Endothelial cell of umbilical vein (primary cell): Measurements from ENCODE around the gene PLAC1. TPM values are rescaled to one million over a fixed set of nuclear protein-coding genes. Genes with fewer than 3 reads are reported as not detected.

Experiments used
- BruUV-seq: library from RNA; stranded (reverse); fragments of 400-500 nt; replicated peaks from 2 replicates; lab custom pipeline; 2021; lab: Mats Ljungman, UMichigan
- CTCF ChIA-PET: fragments of 300-600, 350-600 bp; sonication (Branson Sonifier 250); formaldehyde crosslinking; loops from one replicate; lab custom pipeline; 2021; ENCODE audit warnings: antibody characterized with exemption, inconsistent platforms; lab: Charles Lee
- POLR2A ChIA-PET: fragments of 300-600, 350-600 bp; sonication (Branson Sonifier 250); formaldehyde crosslinking; loops from one replicate; lab custom pipeline; 2021; ENCODE audit warnings: antibody characterized with exemption, inconsistent platforms; lab: Charles Lee
- DNase-seq: peaks from one replicate; pipeline ENCODE4 v3.0.0-alpha.2; 2011; ENCODE audit warnings: low read depth, low spot score
- FAIRE-seq: peaks from 2 replicates; lab custom pipeline; 2011; peaks lifted over from hg19 to GRCh38; lab: Jason Lieb, UNC
- H2AFZ ChIP-seq: 2 replicates; pipeline ENCODE4 v1.6.0; 2012; ENCODE audit warnings: low read depth, low read length, control low read depth, inconsistent platforms
- H3K27ac ChIP-seq: 2 replicates; pipeline ENCODE4 v1.5.1; 2011; ENCODE audit warnings: low read depth, mild to moderate bottlenecking, control low read depth, low read length, moderate library complexity; ENCODE audit not compliant: insufficient read depth
- H3K27me3 ChIP-seq, 2 experiments: 2 replicates each; pipeline versions ENCODE4 v1.6.0 to v1.6.1; 2011; ENCODE audit warnings: low read length in 2 of 2, mixed read lengths in 1 of 2; ENCODE audit not compliant: control insufficient read depth in 2 of 2, insufficient read depth in 2 of 2
- H3K36me3 ChIP-seq, 2 experiments: 2 replicates in 1 of 2; 3 replicates in 1 of 2; pipeline ENCODE4 v1.5.1; 2011; ENCODE audit warnings: low read length in 2 of 2, mild to moderate bottlenecking in 1 of 2, moderate library complexity in 1 of 2; ENCODE audit not compliant: control insufficient read depth in 2 of 2, insufficient read depth in 2 of 2; ENCODE audit errors: extremely low read depth in 1 of 2
- H3K4me1 ChIP-seq: 3 replicates; pipeline ENCODE4 v1.5.1; 2011; ENCODE audit warnings: mild to moderate bottlenecking, low read length; ENCODE audit not compliant: control insufficient read depth, insufficient read depth; ENCODE audit errors: extremely low read depth
- H3K4me2 ChIP-seq: 2 replicates; pipeline ENCODE4 v1.6.1; 2011; ENCODE audit warnings: low read length, control low read depth, mixed read lengths; ENCODE audit not compliant: insufficient read depth
- H3K4me3 ChIP-seq, 3 experiments: fragments of 200-600 bp in 1 of 3; sonication (generic), shearing (Covaris generic) in 1 of 3; replicated peaks in 1 of 3; 2 replicates each; pipeline ENCODE4 v1.5.1; 2011 to 2016; ENCODE audit warnings: control low read depth in 3 of 3, low read length in 3 of 3, mild to moderate bottlenecking in 2 of 3, inconsistent platforms in 1 of 3, low read depth in 1 of 3, moderate library complexity in 1 of 3; ENCODE audit not compliant: insufficient read depth in 1 of 3
- H3K79me2 ChIP-seq: 2 replicates; pipeline ENCODE4 v1.6.0; 2012; ENCODE audit warnings: low read length, inconsistent platforms; ENCODE audit not compliant: control insufficient read depth, insufficient read depth
- H3K9ac ChIP-seq: replicated peaks from 2 replicates; pipeline ENCODE3; 2011; ENCODE audit warnings: low read length, control low read depth; ENCODE audit not compliant: insufficient read depth; ENCODE audit errors: extremely low read depth
- H3K9me1 ChIP-seq: replicated peaks from 3 replicates; pipeline ENCODE4 v1.6.0; 2011; ENCODE audit warnings: mild to moderate bottlenecking, low read length; ENCODE audit not compliant: control insufficient read depth, insufficient read depth; ENCODE audit errors: extremely low read depth
- H3K9me3 ChIP-seq: replicated peaks from 2 replicates; pipeline ENCODE4 v1.5.1; 2012; ENCODE audit warnings: low read length, inconsistent platforms; ENCODE audit not compliant: control insufficient read depth, insufficient read depth
- H4K20me1 ChIP-seq: replicated peaks from 2 replicates; pipeline ENCODE3; 2011; ENCODE audit warnings: mild to moderate bottlenecking, low read length; ENCODE audit not compliant: control insufficient read depth, insufficient read depth; ENCODE audit errors: extremely low read depth
- EZH2 ChIP-seq: IDR thresholded peaks from 2 replicates; pipeline ENCODE4 v1.6.1; 2012; ENCODE audit warnings: borderline replicate concordance, low read depth, mild to moderate bottlenecking, moderate library complexity, low read length, inconsistent platforms; ENCODE audit not compliant: severe bottlenecking
- FOS ChIP-seq: IDR thresholded peaks from 2 replicates; pipeline ENCODE4 v1.6.1; 2011; ENCODE audit warnings: mild to moderate bottlenecking, low read length, moderate library complexity, borderline replicate concordance; ENCODE audit not compliant: insufficient read depth
- GATA2 ChIP-seq: IDR thresholded peaks from 2 replicates; pipeline ENCODE4 v1.7.0; 2011; ENCODE audit warnings: low read depth, mild to moderate bottlenecking, moderate library complexity, mixed read lengths, low read length; ENCODE audit not compliant: insufficient read length, insufficient read depth
- JUN ChIP-seq: IDR thresholded peaks from 2 replicates; pipeline ENCODE4 v1.6.1; 2011; ENCODE audit warnings: borderline replicate concordance, low read depth; ENCODE audit not compliant: insufficient read length, insufficient read depth
- POLR2A ChIP-seq: IDR thresholded peaks from 2 replicates; pipeline ENCODE4 v1.6.1; 2012; ENCODE audit warnings: low read depth, mild to moderate bottlenecking, control low read depth, low read length
- POLR2AphosphoS5 ChIP-seq: IDR thresholded peaks from 2 replicates; pipeline ENCODE4 v1.6.1; 2012; ENCODE audit warnings: low read depth, mild to moderate bottlenecking, control low read depth, low read length, moderate library complexity; ENCODE audit not compliant: insufficient read depth
- dilution Hi-C: fragments of 300-500 bp; cut with MboI; formaldehyde crosslinking; loops from one replicate; pipeline ENCODE4 v1.15.0; 2019; ENCODE audit warnings: low sequenced_read_pairs; ENCODE audit not compliant: extremely low pct_ligation_motif_present
- intact Hi-C: fragments of 100-400 bp; cut with micrococcal nuclease; formaldehyde crosslinking; loops from one replicate; pipeline ENCODE4 v1.10.0; 2022
- polyA plus RNA-seq, 4 experiments: library from polyadenylated mRNA; depleted of rRNA in 3 of 4; stranded (reverse) in 3 of 4; unstranded in 1 of 4; fragments of >200 nt; gene quantifications; 2 replicates each; pipeline versions ENCODE4 v1.2.1 to v1.2.3, GENCODE V29; 2011 to 2012; ENCODE audit warnings: missing spikeins in 1 of 4
- total RNA-seq: library from RNA; stranded (reverse); gene quantifications from 2 replicates; pipeline ENCODE4 v1.2.3, GENCODE V29; 2021
- TF ChIP-seq, protein P1 (sequence below): IDR thresholded peaks from 2 replicates; pipeline ENCODE4 v1.6.1; 2011; ENCODE audit not compliant: insufficient read depth, insufficient read length
- TF ChIP-seq, protein P2 (sequence below), 2 donors: IDR thresholded peaks; 1 replicate in 1 of 2; 2 replicates in 1 of 2; pipeline ENCODE4 v1.5.1; 2011; ENCODE audit warnings: low read length in 2 of 2, mild to moderate bottlenecking in 2 of 2, moderate library complexity in 2 of 2, control low read depth in 1 of 2, inconsistent platforms in 1 of 2, low read depth in 1 of 2; ENCODE audit not compliant: insufficient read depth in 1 of 2; ENCODE audit errors: extremely low read depth in 1 of 2

The PLAC1 gene
- total and polyA plus RNA-seq, 2 donors (not counting 3 experiments of a cell fraction or from before 2014, with no cell fraction given) = 0.58 to 2.4 TPM

DNA sequence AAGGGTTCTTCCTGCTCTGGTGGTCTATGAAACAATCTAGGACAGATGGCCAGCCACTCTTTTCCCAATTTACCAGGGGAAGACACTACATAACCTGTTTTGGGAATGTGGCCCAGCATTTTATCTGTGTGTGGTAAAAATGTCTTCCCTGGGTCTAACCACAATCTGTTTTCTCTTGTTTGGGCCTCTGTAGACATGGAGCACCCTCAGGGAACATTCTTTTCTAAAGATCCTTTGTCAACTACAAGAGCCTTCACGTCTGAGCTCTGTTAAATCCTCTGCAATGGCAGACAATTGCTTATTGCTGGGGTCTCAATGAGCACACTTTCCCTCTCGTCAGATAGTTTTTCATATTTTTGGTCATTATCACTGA, 35.5 kb downstream of the PLAC1 start:
- Histone ChIP-seq H3K9me1 (no peaks in the 10 kb centered on the region), H3K4me2 (peak overlapping the region; percentile 57), H3K4me1 (peaks cover 49% of the 10 kb centered on the region), H3K79me2 (no peaks in the 10 kb centered on the region), H3K4me3 (no peak overlapping the region), H3K36me3 (no peaks in the 10 kb centered on the region), H3K27ac (peak overlapping the region; percentile 94), H2AFZ (no peak overlapping the region), H3K9me3 (no peaks in the 10 kb centered on the region), H4K20me1 (no peaks in the 10 kb centered on the region), H3K9ac (peak overlapping the region; percentile 61), H3K27me3 (no peaks in the 10 kb centered on the region)
- TF ChIP-seq, protein P1, sequence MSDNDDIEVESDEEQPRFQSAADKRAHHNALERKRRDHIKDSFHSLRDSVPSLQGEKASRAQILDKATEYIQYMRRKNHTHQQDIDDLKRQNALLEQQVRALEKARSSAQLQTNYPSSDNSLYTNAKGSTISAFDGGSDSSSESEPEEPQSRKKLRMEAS = no peak
- TF ChIP-seq EZH2 (no peak), JUN (no peak), GATA2 (no peak), POLR2A (no peak)
- CTCF ChIA-PET = interaction anchor here (0.9 to 3.6 kb wide), 7 partner anchors 18 to 160 kb away, joined by 3 to 19 read pairs (median 4); no protein-coding TSS in a partner anchor
- POLR2A ChIA-PET = no interaction called here
- FAIRE-seq (no peak), DNase-seq (no peak)
- intact Hi-C loops = loop anchor here (1.0 to 2.0 kb wide), 8 partner anchors 18 to 124 kb away; no protein-coding TSS in a partner anchor
- TSS peak; percentile 92 for BruUV-seq
- dilution Hi-C loops = no loop called here

GRCh38 chrX:134622056-134622812, 36.0 kb downstream of the PLAC1 start:
- no peaks in the 10 kb centered on the region for H3K27me3 ChIP-seq
- peaks cover 49% of the 10 kb centered on the region for H3K4me1 ChIP-seq
- peak overlapping the region; percentile 94 for H3K27ac ChIP-seq
- TF ChIP-seq, protein P1 = no peak
- no peak for TF ChIP-seq POLR2A
- TF ChIP-seq, protein P2, sequence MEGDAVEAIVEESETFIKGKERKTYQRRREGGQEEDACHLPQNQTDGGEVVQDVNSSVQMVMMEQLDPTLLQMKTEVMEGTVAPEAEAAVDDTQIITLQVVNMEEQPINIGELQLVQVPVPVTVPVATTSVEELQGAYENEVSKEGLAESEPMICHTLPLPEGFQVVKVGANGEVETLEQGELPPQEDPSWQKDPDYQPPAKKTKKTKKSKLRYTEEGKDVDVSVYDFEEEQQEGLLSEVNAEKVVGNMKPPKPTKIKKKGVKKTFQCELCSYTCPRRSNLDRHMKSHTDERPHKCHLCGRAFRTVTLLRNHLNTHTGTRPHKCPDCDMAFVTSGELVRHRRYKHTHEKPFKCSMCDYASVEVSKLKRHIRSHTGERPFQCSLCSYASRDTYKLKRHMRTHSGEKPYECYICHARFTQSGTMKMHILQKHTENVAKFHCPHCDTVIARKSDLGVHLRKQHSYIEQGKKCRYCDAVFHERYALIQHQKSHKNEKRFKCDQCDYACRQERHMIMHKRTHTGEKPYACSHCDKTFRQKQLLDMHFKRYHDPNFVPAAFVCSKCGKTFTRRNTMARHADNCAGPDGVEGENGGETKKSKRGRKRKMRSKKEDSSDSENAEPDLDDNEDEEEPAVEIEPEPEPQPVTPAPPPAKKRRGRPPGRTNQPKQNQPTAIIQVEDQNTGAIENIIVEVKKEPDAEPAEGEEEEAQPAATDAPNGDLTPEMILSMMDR (IDR thresholded peaks at IDR 0.05; ENCODE audit: extremely low read depth in 1 of 2, insufficient read depth in 1 of 2, low read depth in 1 of 2, low read length in 2 of 2) = no peak
- peak; percentile 84 for TF ChIP-seq FOS
- TF ChIP-seq GATA2 = peak; percentile 35
- TF ChIP-seq POLR2AphosphoS5 = peak; percentile 49
- TF ChIP-seq JUN = peak; percentile 82
- ChIA-PET POLR2A (no interaction called here), CTCF (interaction anchor here (0.9 to 3.6 kb wide), 9 partner anchors 18 to 161 kb away, joined by 3 to 19 read pairs (median 4); no protein-coding TSS in a partner anchor)
- no peaks in the 10 kb centered on the region for H4K20me1 ChIP-seq
- peak overlapping the region; percentile 61 for H3K9ac ChIP-seq
- no peaks in the 10 kb centered on the region for H3K9me1 ChIP-seq
- peak overlapping the region in 1 of 3 experiments; percentile 10 for H3K4me3 ChIP-seq
- H3K36me3 ChIP-seq = no peaks in the 10 kb centered on the region
- dilution Hi-C loops (no loop called here), intact Hi-C loops (loop anchor here (1.0 to 2.0 kb wide), 6 partner anchors 18 to 125 kb away; no protein-coding TSS in a partner anchor)
- H3K4me2 ChIP-seq = peak overlapping the region; percentile 64
- no peaks in the 10 kb centered on the region for H3K9me3 ChIP-seq
- BruUV-seq = no TSS peak
- DNase-seq (peak; percentile 92), FAIRE-seq (peak; percentile 94)
- peak overlapping the region; percentile 57 for H2AFZ ChIP-seq
- H3K79me2 ChIP-seq = no peaks in the 10 kb centered on the region
